ENCODE results near the gene SPON1.

Gene SPON1

GRCh38 chr11:13944016-13944415 is 18.5 kb upstream of the SPON1 start:
- no peak for DNase-seq (ENCODE audit: low read depth)

GRCh38 chr11:13944911-13945425 is 17.6 kb upstream of the SPON1 start:
- no peak for DNase-seq (ENCODE audit: low read depth)

GRCh38 chr11:13947379-13947778 is 15.1 kb upstream of the SPON1 start:
- DNase-seq (ENCODE audit: low read depth): no peak

GRCh38 chr11:13949876-13950275 is 12.6 kb upstream of the SPON1 start:
- no peak for DNase-seq (ENCODE audit: low read depth)

GRCh38 chr11:13952221-13952620 is 10.3 kb upstream of the SPON1 start:
- DNase-seq (ENCODE audit: low read depth): no peak

GRCh38 chr11:13952668-13953067 is 9.9 kb upstream of the SPON1 start:
- no peak for DNase-seq (ENCODE audit: low read depth)

- DNase-seq (ENCODE audit: low read depth): no peak
Measured at GRCh38 chr11:13954591-13954990, 7.9 kb upstream of the SPON1 start.

GRCh38 chr11:13955971-13956421 is 6.5 kb upstream of the SPON1 start:
- peak; percentile 54 for DNase-seq (ENCODE audit: low read depth)

- no peak for DNase-seq (ENCODE audit: low read depth)
Measured at GRCh38 chr11:13956988-13957387, 5.5 kb upstream of the SPON1 start.

GRCh38 chr11:13958641-13959400 is 3.7 kb upstream of the SPON1 start:
- no peak for DNase-seq (ENCODE audit: low read depth)

- DNase-seq (ENCODE audit: low read depth): no peak
Measured at GRCh38 chr11:13962198-13962561, 343 bp upstream of the SPON1 start.

- no peak for DNase-seq (ENCODE audit: low read depth)
Measured at GRCh38 chr11:13963169-13963948, 836 bp downstream of the SPON1 start.

GRCh38 chr11:13963949-13964770 is 1.6 kb downstream of the SPON1 start:
- DNase-seq (ENCODE audit: low read depth): no peak

GRCh38 chr11:13964771-13965074 is 2.2 kb downstream of the SPON1 start:
- no peak for DNase-seq (ENCODE audit: low read depth)

- DNase-seq (ENCODE audit: low read depth): no peak
Measured at GRCh38 chr11:13965337-13965736, 2.8 kb downstream of the SPON1 start.

- DNase-seq (ENCODE audit: low read depth): no peak
Measured at GRCh38 chr11:13966013-13966412, 3.5 kb downstream of the SPON1 start.

- no peak for DNase-seq (ENCODE audit: low read depth)
Measured at GRCh38 chr11:13966486-13966885, 4.0 kb downstream of the SPON1 start.

GRCh38 chr11:13970986-13971385 is 8.5 kb downstream of the SPON1 start:
- no peak for DNase-seq (ENCODE audit: low read depth)

- no peak for DNase-seq (ENCODE audit: low read depth)
Measured at GRCh38 chr11:13972043-13972910, 9.8 kb downstream of the SPON1 start.

- no peak for DNase-seq (ENCODE audit: low read depth)
Measured at GRCh38 chr11:13972944-13973343, 10.4 kb downstream of the SPON1 start.

GRCh38 chr11:13974631-13975030 is 12.1 kb downstream of the SPON1 start:
- DNase-seq (ENCODE audit: low read depth): no peak
